Measurements from ENCODE around the gene RIN1.
"Not testable (repeated sequence)": the region's sequence is repeated elsewhere in the genome, so short reads cannot be mapped to it uniquely, and the experiment has no call there.

The RIN1 gene

DNA sequence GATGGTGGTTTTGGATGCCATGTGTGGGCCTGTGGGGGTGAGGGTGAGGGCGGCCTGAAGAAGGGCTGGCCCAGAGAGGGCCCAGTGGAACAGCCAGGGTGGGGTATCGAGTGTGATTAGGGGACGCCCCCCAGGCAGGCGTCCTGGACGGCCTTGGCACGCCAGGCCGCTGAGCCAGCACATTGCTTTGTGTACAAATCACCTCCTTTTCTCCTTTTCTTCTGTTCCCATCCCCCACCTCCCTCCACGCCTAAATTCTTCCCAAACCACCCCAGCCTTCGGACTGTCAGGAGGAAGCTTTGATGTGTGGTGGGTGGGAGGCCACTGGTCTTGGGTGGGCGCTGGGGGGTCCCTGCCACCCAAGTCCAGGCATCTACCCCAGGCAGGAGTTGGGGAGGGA is 11.6 kb downstream of the RIN1 start:
- TF ChIP-seq, protein P1, sequence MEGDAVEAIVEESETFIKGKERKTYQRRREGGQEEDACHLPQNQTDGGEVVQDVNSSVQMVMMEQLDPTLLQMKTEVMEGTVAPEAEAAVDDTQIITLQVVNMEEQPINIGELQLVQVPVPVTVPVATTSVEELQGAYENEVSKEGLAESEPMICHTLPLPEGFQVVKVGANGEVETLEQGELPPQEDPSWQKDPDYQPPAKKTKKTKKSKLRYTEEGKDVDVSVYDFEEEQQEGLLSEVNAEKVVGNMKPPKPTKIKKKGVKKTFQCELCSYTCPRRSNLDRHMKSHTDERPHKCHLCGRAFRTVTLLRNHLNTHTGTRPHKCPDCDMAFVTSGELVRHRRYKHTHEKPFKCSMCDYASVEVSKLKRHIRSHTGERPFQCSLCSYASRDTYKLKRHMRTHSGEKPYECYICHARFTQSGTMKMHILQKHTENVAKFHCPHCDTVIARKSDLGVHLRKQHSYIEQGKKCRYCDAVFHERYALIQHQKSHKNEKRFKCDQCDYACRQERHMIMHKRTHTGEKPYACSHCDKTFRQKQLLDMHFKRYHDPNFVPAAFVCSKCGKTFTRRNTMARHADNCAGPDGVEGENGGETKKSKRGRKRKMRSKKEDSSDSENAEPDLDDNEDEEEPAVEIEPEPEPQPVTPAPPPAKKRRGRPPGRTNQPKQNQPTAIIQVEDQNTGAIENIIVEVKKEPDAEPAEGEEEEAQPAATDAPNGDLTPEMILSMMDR (IDR thresholded peaks at IDR 0.05) = no peak
- Histone ChIP-seq H3K4me3 (no peak overlapping the region), H3K27ac (peak overlapping the region in 1 of 2 donors; percentile 89)
- DNase-seq (ENCODE audit: low spot score) = no peak

DNA sequence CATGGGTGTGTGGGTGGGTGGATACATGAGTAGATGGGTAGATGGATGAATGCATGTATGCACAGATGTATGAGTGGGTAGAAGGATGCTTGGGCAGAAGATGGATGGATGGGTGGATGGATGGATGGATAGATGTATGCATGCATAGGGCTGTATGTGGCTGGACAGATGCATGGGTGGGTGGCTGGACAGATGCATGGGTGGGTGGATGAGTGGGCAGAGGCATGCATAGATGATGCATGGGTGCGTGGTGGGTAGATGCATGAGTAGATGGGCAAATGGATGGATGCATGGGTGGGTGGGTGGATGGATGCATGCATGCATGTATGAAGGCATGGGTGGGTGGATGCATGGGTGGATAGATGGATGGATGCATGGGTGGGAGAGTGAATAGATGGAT is 12.6 kb downstream of the RIN1 start:
- no peak for DNase-seq (ENCODE audit: low spot score)
- H3K27ac ChIP-seq = no peak overlapping the region
- TF ChIP-seq, protein P1 (IDR thresholded peaks at IDR 0.05) = no peak
- no peak overlapping the region for H3K4me3 ChIP-seq

DNA sequence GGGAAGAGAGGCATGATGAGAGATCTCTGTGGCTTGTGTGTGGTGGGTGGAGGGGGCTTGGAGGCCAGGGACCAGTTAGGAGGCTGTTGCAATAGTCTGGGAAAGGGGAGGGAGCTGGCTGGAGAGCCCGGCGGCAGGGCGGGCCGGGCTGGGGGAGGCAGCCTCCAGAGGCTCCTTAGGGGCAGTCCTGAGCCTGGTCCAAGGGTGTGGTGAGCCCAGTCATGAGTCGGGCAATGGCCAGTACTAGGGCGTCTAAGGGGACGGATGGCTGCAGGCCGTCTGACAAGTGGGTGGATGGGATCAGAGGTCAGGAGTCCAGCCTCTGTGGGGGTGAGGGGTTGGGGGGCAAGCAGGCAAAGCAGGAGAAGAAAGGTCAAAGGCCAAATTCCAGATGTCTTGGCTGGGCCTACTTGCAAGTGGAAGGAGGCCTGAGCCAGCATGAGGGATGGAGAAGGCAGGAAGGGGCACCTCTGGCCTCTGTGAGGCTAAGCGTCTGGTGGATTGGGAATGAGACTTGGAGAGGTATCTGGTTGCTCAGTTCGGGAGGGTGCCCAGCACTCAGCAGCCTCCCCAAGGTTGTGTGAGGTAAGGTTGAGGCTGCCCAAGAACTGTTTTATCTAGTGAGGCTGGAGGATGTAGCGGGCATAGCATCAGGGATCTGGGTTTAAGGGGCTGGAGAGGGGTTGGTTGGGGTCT is 13.4 kb downstream of the RIN1 start:
- no peak overlapping the region for H3K4me3 ChIP-seq
- H3K27ac ChIP-seq = peak overlapping the region in 1 of 2 donors; percentile 56
- peak; percentile 81 for DNase-seq (ENCODE audit: low spot score)
- TF ChIP-seq, protein P1 (IDR thresholded peaks at IDR 0.05) = no peak

DNA sequence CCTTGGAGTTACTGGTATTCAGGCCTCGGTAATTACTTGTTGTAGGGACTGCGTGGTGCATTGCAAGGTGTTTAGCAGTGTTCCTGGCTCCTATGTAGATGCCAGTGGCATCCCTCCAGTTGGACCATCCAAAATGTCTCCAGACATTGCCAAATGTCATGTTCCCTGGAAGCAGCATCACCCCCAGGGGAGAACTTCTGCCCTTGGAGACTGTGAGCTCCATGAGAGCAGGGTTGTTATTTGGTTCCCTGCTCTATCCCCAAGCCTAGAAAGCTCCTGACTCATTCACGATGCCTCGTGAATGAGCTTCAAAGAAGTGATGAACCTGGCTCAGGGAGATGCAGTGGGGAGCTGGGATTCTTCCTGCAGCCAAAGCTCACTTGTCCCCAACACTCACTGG is 14.6 kb downstream of the RIN1 start:
- TF ChIP-seq, protein P1 (IDR thresholded peaks at IDR 0.05) = no peak
- Histone ChIP-seq H3K4me3 (no peak overlapping the region), H3K27ac (peak overlapping the region in 1 of 2 donors; percentile 56)
- DNase-seq (ENCODE audit: low spot score) = no peak

DNA sequence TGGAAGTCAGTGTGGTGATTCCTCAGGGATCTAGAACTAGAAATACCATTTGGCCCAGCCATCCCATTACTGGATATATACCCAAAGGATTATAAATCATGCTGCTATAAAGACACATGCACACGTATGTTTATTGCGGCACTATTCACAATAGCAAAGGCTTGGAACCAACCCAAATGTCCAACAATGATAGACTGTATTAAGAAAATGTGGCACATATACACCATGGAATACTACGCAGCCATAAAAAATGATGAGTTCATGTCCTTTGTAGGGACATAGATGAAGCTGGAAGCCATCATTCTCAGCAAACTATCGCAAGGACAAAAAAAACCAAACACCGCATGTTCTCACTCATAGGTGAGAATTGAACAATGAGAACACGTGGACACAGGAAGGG is 15.5 kb downstream of the RIN1 start:
- not testable (repeated sequence) for H3K27ac ChIP-seq; H3K4me3 ChIP-seq; DNase-seq (ENCODE audit: low spot score)

DNA sequence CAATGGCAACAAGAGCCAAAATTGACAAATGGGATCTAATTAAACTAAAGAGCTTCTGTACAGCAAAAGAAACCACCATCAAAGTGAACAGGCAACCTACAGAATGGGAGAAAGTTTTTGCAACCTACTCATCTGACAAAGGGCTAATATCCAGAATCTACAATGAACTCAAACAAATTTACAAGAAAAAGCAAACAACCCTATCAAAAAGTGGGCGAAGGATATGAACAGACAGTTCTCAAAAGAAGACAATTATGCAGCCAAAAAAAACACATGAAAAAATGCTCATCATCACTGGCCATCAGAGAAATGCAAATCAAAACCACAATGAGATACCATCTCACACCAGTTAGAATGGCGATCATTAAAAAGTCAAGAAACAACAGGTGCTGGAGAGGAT is 15.9 kb downstream of the RIN1 start:
- H3K4me3 ChIP-seq; DNase-seq (ENCODE audit: low spot score); H3K27ac ChIP-seq: not testable (repeated sequence)

DNA sequence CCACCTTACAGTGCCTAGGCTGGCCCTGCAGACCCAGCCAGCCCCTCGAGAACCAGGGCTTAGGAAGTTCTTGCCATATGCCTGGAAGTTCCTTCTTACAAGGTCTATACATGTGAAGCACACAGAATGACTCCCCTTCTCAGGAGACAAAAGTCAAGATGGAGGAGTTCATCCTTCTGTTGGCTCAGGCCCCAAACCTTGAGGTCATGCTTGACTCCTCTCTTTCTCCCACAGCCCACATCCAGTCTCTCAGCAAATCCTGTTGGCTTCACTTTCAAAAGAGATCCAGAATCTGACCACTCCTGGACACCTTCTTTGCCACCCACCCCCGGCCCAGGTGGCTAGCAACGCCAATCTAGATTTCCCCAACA is 17.6 kb downstream of the RIN1 start:
- peak overlapping the region in 1 of 2 donors; percentile 87 for H3K27ac ChIP-seq
- TF ChIP-seq, protein P1 (IDR thresholded peaks at IDR 0.05) = no peak
- no peak overlapping the region for H3K4me3 ChIP-seq
- no peak for DNase-seq (ENCODE audit: low spot score)

DNA sequence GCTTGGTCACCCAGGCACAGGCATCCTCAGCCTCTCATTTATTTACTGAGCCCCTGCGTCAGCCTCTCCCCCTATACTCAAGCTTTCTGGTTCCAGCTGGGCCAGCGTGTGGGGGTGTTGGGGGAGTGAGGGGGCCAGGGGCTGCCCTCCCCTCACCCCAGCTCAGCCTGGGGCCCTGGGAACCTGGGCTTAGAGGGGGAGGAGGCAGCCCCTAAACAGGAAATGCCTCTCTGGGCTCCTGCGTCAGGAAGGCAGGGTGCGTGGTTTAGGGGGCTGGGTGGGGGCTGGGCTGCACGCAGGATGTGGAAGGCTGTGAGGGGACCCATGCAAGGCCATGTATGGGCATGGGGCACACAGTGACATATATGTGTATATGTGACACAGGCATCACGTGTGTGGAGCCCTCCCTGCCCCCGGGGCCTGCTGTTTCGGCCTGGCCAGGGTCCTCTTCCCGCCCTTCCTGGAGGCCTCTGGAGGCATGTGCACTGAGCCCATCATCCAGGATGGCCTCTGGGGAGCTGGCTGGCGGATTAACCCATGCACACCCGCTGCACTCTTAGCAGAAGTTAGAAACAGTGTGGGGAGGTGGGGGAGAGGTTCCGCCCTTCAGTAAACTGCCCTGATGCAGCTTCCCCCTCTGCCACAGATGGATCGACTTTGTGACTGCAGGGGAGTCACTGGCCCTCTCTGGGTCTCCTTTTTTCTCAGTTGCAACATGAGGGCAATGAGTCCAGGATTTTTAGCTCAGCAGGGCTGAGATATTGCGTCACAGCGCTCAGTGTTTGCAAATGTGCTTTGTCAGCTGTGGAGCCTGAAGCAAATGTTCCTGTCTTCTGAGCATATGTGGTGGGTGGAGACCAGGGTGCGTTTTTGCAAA is 18.3 kb downstream of the RIN1 start:
- no peak for DNase-seq (ENCODE audit: low spot score)

More for the DNA sequence above, 18.3 kb downstream of the RIN1 start:
- H3K4me3 ChIP-seq = peak overlapping the region; percentile 83
- TF ChIP-seq, protein P1 (IDR thresholded peaks at IDR 0.05) = no peak
- H3K27ac ChIP-seq = peak overlapping the region; percentile 20 to 87
